Upper lobe of right lung (tissue), 1 donor: ENCODE results near the gene GRAMD1B. TPM values are rescaled to one million over a fixed set of nuclear protein-coding genes. Genes with fewer than 3 reads are reported as not detected.

Experiments
- ATAC-seq: fragments of 200-7000 bp; cut with Tn5 transposase; one replicate; pipeline ENCODE4 v1.9.1; 2020; ENCODE audit warnings: mild to moderate bottlenecking, moderate library complexity
- DNase-seq: peaks from one replicate; pipeline ENCODE4 v3.0.0-alpha.2; 2020
- H3K27ac ChIP-seq: fragments of 200-600 bp; one replicate; pipeline ENCODE4 v1.8.0; 2022
- H3K27me3 ChIP-seq: fragments of 200-600 bp; one replicate; pipeline ENCODE4 v1.8.0; 2022; ENCODE audit warnings: mild to moderate bottlenecking
- H3K36me3 ChIP-seq: fragments of 200-600 bp; one replicate; pipeline ENCODE4 v1.8.0; 2022
- H3K4me1 ChIP-seq: fragments of 200-600 bp; one replicate; pipeline ENCODE4 v1.8.0; 2022
- H3K4me3 ChIP-seq: fragments of 200-600 bp; one replicate; pipeline ENCODE4 v1.8.0; 2022; ENCODE audit warnings: mild to moderate bottlenecking
- H3K9me3 ChIP-seq: fragments of 200-600 bp; one replicate; pipeline ENCODE4 v1.8.0; 2022
- CTCF ChIP-seq: fragments of 200-600 bp; IDR thresholded peaks from one replicate; pipeline ENCODE4 v1.8.0; 2022; ENCODE audit warnings: antibody characterized with exemption
- intact Hi-C: fragments of 100-400 bp; cut with DNase I; formaldehyde crosslinking; loops from one replicate; pipeline ENCODE4 v1.11.0; 2022
- total RNA-seq: library from RNA; stranded (reverse); fragmentation: NEBNext Ultra II Directional; extraction: Animal tissue kit (Norgen Biotek cat#: 25700); gene quantifications from one replicate; pipeline ENCODE4 v1.2.1, GENCODE V29; 2021
- donor health status: DM: no; HTN: yes; CAD: no; lungs with severe emphysema.

Gene GRAMD1B
- total RNA-seq, 1 donor from 2014 or later = 4.8 TPM

GRCh38 chr11:123622576-123622975, 192.5 kb downstream of the GRAMD1B start:
- H3K4me3 ChIP-seq = no peak overlapping the region
- TF ChIP-seq CTCF = no peak
- no peak overlapping the region for H3K27ac ChIP-seq
- intact Hi-C loops = no loop called here
- no peaks in the 10 kb centered on the region for H3K9me3 ChIP-seq
- H3K4me1 ChIP-seq = no peaks in the 10 kb centered on the region
- ATAC-seq (no peak), DNase-seq (no peak)
- no peaks in the 10 kb centered on the region for H3K36me3 ChIP-seq
- H3K27me3 ChIP-seq = no peaks in the 10 kb centered on the region

GRCh38 chr11:123624974-123625373, 194.9 kb downstream of the GRAMD1B start:
- intact Hi-C loops = no loop called here
- Histone ChIP-seq H3K9me3 (no peaks in the 10 kb centered on the region), H3K4me1 (no peaks in the 10 kb centered on the region), H3K27me3 (no peaks in the 10 kb centered on the region), H3K27ac (no peak overlapping the region), H3K36me3 (no peaks in the 10 kb centered on the region), H3K4me3 (no peak overlapping the region)
- no peak for TF ChIP-seq CTCF
- ATAC-seq (no peak), DNase-seq (no peak)

GRCh38 chr11:123628936-123629683, 199.0 kb downstream of the GRAMD1B start:
- H3K27ac ChIP-seq = no peak overlapping the region

GRCh38 chr11:123630126-123630608, 200.1 kb downstream of the GRAMD1B start:
- Histone ChIP-seq H3K36me3 (no peaks in the 10 kb centered on the region), H3K27me3 (no peaks in the 10 kb centered on the region), H3K4me3 (no peak overlapping the region), H3K9me3 (no peaks in the 10 kb centered on the region), H3K27ac (no peak overlapping the region), H3K4me1 (peaks cover 4% of the 10 kb centered on the region)
- DNase-seq = no peak
- ATAC-seq = no peak
- intact Hi-C loops = no loop called here
- no peak for TF ChIP-seq CTCF

More at GRCh38 chr11:123628936-123629683, 199.0 kb downstream of the GRAMD1B start:
- no peaks in the 10 kb centered on the region for H3K27me3 ChIP-seq
- ATAC-seq (peak; percentile 40), DNase-seq (no peak)
- H3K9me3 ChIP-seq = no peaks in the 10 kb centered on the region
- intact Hi-C loops = no loop called here
- TF ChIP-seq CTCF = no peak
- no peak overlapping the region for H3K4me3 ChIP-seq
- no peaks in the 10 kb centered on the region for H3K36me3 ChIP-seq
- peaks cover 4% of the 10 kb centered on the region for H3K4me1 ChIP-seq

- no peaks in the 10 kb centered on the region for H3K4me1 ChIP-seq
- no peaks in the 10 kb centered on the region for H3K27me3 ChIP-seq
- no peaks in the 10 kb centered on the region for H3K36me3 ChIP-seq
- TF ChIP-seq CTCF = no peak
- DNase-seq (no peak), ATAC-seq (no peak)
- H3K27ac ChIP-seq = no peak overlapping the region
- intact Hi-C loops = no loop called here
- no peaks in the 10 kb centered on the region for H3K9me3 ChIP-seq
- H3K4me3 ChIP-seq = no peak overlapping the region
Observed at GRCh38 chr11:123640029-123640428, 210.0 kb downstream of the GRAMD1B start.
